Measurements from ENCODE around the gene CCDC18. TPM values are rescaled to one million over a fixed set of nuclear protein-coding genes. Genes with fewer than 3 reads are reported as not detected.

Gene CCDC18
- total and polyA plus RNA-seq, 4 donors, result 2.0 to 10.8 (median 4.9) TPM

DNA sequence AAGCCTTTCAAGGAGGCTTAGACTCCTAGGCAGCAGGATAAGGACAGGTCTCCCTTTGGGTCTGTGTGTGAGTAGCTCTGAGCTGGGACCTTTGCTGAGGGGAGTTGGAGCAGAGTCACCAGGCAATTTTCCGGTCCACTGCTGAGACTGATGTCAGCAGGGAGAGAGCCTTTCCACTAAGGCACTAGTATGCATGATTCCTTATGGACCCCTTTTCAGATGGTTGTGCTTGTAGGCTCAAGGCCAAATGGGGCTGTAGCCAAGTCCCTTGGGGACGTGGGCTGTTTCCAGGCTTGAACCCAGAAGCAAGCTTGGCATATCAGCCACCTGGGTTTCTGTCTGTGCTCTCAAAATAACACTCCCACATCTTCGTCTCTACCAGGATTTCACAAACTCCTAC lies 73.0 kb downstream of the CCDC18 start:
- DNase-seq (no peak), ATAC-seq (ENCODE audit: insufficient read depth, low FRiP score) (no peak)
- Histone ChIP-seq H3K36me3 (ENCODE audit: control insufficient read depth in 4 of 4, insufficient read depth in 4 of 4, low read length in 4 of 4) (no peaks in the 10 kb centered on the region), H3K9ac (ENCODE audit: insufficient read depth in 1 of 2, low read length in 2 of 2) (no peak overlapping the region), H3K27ac (ENCODE audit: low read depth in 1 of 2, low read length in 1 of 2) (no peak overlapping the region), H3K4me3 (no peak overlapping the region), H3K4me1 (ENCODE audit: control insufficient read depth in 5 of 5, insufficient read depth in 5 of 5, low read length in 5 of 5) (no peaks in the 10 kb centered on the region), H3K9me3 (ENCODE audit: control insufficient read depth in 4 of 4, insufficient read depth in 3 of 4, low read length in 3 of 4) (peaks cover 0 to 4% (median 0%) of the 10 kb centered on the region in 4 donors), H3K27me3 (ENCODE audit: control insufficient read depth in 3 of 3, insufficient read depth in 3 of 3, low read length in 2 of 3) (no peaks in the 10 kb centered on the region)
- WGBS, 2 donors, result 81 to 90% methylated on average over 3 of the region's 3 CpGs
- TF ChIP-seq, protein P1, sequence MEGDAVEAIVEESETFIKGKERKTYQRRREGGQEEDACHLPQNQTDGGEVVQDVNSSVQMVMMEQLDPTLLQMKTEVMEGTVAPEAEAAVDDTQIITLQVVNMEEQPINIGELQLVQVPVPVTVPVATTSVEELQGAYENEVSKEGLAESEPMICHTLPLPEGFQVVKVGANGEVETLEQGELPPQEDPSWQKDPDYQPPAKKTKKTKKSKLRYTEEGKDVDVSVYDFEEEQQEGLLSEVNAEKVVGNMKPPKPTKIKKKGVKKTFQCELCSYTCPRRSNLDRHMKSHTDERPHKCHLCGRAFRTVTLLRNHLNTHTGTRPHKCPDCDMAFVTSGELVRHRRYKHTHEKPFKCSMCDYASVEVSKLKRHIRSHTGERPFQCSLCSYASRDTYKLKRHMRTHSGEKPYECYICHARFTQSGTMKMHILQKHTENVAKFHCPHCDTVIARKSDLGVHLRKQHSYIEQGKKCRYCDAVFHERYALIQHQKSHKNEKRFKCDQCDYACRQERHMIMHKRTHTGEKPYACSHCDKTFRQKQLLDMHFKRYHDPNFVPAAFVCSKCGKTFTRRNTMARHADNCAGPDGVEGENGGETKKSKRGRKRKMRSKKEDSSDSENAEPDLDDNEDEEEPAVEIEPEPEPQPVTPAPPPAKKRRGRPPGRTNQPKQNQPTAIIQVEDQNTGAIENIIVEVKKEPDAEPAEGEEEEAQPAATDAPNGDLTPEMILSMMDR (IDR thresholded peaks at IDR 0.05; ENCODE audit: control extremely low read depth, extremely low read depth), result no peak

DNA sequence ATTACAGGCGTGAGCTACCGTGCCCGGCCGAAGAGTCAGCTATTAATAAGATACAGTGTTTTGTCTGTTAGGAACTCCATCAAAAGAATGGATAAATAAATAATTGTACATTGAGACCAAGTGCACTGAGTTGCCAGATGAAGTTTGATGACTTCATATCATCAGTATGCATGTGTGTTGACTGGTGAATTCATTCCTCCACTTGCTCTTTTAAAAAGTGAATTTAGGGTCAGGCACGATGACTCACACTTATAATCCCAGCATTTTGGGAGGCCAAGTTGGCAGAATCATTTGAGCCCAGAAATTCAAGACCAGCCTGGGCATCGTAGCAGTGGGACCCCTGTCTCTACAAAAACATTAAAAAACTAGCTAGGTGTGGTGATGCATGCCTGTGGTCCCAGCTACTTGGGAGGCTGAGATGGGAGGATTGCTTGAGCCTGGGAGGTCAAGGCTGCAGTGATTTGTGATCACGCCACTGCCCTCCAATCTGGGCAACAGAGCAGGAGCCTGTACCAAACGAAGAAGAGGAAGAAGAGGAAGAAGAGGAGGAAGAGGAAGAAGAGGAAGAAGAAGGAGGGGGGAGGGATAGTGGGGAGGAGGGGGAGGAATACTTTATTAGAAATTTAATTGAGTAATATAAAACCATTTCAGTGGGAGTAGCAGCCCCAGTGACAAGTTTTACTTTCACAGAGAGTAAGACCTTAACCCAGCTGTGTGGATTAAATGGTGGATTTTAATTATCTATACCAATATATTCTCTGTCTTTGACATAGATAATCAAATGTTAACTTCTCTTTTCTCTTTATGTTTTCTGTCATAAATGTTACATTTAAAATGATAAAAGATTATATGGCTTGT lies 74.9 kb downstream of the CCDC18 start:
- Histone ChIP-seq H3K36me3 (ENCODE audit: control insufficient read depth in 4 of 4, insufficient read depth in 4 of 4, low read length in 4 of 4) (no peaks in the 10 kb centered on the region), H3K27ac (ENCODE audit: low read depth in 1 of 2, low read length in 1 of 2) (no peak overlapping the region), H3K9me3 (ENCODE audit: control insufficient read depth in 4 of 4, insufficient read depth in 3 of 4, low read length in 3 of 4) (peaks cover 0 to 4% (median 0%) of the 10 kb centered on the region in 4 donors), H3K27me3 (ENCODE audit: control insufficient read depth in 3 of 3, insufficient read depth in 3 of 3, low read length in 2 of 3) (no peaks in the 10 kb centered on the region), H3K4me3 (no peak overlapping the region), H3K9ac (ENCODE audit: insufficient read depth in 1 of 2, low read length in 2 of 2) (no peak overlapping the region), H3K4me1 (ENCODE audit: control insufficient read depth in 5 of 5, insufficient read depth in 5 of 5, low read length in 5 of 5) (no peaks in the 10 kb centered on the region)
- WGBS, 2 donors, result 80 to 89% methylated on average over 8 of the region's 8 CpGs
- TF ChIP-seq, protein P1 (IDR thresholded peaks at IDR 0.05; ENCODE audit: control extremely low read depth, extremely low read depth), result no peak
- no peak for DNase-seq
- ATAC-seq (ENCODE audit: insufficient read depth, low FRiP score), result no peak

DNA sequence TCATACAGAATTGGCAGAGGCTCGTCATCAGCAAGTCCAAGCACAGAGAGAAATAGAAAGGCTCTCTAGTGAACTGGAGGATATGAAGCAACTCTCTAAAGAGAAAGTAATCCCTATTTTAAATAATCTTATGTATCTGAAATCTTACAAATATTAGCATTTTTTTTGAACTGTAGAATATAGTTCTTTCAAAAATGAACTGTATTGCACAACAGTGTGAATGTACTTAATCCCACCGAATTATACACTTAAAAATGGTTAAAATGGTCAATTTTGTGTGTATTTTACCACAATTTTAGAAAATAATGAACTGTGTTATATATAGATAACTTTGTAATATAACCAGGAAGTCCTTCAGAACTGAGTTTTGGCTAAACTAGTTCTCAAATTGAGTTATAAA lies 75.9 kb downstream of the CCDC18 start:
- Histone ChIP-seq H3K9ac (ENCODE audit: insufficient read depth in 1 of 2, low read length in 2 of 2) (no peak overlapping the region), H3K4me3 (no peak overlapping the region), H3K27ac (ENCODE audit: low read depth in 1 of 2, low read length in 1 of 2) (no peak overlapping the region), H3K27me3 (ENCODE audit: control insufficient read depth in 3 of 3, insufficient read depth in 3 of 3, low read length in 2 of 3) (no peaks in the 10 kb centered on the region), H3K4me1 (ENCODE audit: control insufficient read depth in 5 of 5, insufficient read depth in 5 of 5, low read length in 5 of 5) (no peaks in the 10 kb centered on the region), H3K9me3 (ENCODE audit: control insufficient read depth in 4 of 4, insufficient read depth in 3 of 4, low read length in 3 of 4) (peaks cover 0 to 4% (median 0%) of the 10 kb centered on the region in 4 donors), H3K36me3 (ENCODE audit: control insufficient read depth in 4 of 4, insufficient read depth in 4 of 4, low read length in 4 of 4) (peaks cover 0 to 3% (median under 1%) of the 10 kb centered on the region in 4 donors)
- DNase-seq (no peak), ATAC-seq (ENCODE audit: insufficient read depth, low FRiP score) (no peak)
- WGBS, 2 donors, result 96 to 100% methylated on average over 2 of the region's 2 CpGs
- TF ChIP-seq, protein P1 (IDR thresholded peaks at IDR 0.05; ENCODE audit: control extremely low read depth, extremely low read depth), result no peak

Measured in lung (tissue), 12 donors.